HG03159 (cell line): ENCODE results near the gene NWD2.
"Not testable (repeated sequence)": the region's sequence is repeated elsewhere in the genome, so short reads cannot be mapped to it uniquely, and the experiment has no call there.

ENCODE experiments used
- ATAC-seq: cut with Tn5 transposase; IDR thresholded peaks from one replicate; pipeline ENCODE4 v1.9.1; 2021; ENCODE audit warnings: mild to moderate bottlenecking, moderate library complexity; ENCODE audit not compliant: unreplicated experiment

The NWD2 gene

GRCh38 chr4:37392521-37393255 lies 148.1 kb downstream of the NWD2 start:
- no peak for ATAC-seq

DNA sequence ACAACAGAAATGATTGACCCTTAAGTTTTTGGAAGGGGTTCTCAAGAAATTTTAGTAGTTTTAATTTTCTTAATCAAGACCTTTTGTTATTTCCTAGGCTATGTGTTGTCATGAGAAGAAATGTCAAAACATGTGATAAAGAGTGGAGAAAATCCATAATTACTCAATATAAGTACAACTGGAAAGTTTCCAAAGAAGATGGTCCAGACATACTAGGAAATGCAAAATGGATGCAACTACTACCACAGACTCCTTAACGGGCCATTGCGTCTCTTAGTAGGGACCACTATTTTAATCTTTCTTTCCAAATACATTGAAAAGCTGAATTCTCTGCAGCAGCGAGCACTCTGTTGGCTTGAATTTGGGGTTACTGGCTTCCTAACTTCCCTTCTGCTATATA lies 148.8 kb downstream of the NWD2 start:
- ATAC-seq, result no peak

GRCh38 chr4:37393889-37394288 lies 149.3 kb downstream of the NWD2 start:
- peak; percentile 46 for ATAC-seq

DNA sequence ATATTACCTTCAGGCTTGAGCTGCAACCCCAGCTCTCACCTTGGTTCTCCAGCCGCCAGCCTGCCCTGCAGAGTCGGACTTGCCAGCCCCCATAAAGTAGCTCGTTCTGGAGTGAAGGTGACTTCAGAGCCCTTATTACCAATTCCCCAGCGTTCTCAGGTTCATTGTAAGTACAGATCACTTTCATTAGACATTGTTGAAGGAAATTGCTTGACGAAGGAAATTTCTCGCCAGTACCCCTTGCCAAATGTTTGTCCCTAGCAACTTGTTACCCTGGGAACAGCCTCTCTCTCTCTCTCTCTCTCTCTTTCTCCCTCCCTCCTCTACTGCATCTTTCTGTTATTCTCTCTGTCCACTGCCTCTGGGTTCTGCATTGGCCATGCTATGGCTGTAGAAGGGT lies 153.0 kb downstream of the NWD2 start:
- no peak for ATAC-seq

DNA sequence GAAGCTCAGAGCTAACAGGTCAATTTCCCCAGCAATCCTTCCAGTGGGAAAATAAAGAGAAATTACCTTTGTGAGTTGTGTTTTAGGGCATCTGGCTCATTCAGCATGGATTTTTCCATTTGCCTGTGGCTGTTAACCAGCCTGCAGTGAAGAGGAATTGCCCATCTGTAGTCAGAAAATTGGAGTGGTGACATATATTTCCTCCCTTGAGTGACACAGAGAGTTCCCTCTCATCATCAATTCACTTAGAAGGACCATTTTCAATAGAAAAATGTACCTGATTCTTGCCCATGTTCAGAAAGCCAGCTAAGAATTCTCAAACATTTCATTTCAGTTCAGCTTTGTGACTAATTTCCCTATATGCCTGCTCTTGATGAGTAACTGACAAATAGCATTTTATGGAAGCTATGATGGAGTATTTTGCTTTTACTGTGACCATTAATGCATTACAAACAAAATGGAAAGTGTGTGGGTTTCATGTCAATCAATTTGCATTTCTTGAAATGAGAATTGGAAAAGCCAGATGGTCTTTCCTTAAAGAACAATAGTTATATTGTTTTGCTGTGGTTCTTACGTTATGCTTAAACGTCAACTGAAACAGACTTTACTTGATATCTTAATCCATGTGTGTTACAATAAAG lies 155.8 kb downstream of the NWD2 start:
- ATAC-seq, result peak; percentile 88

GRCh38 chr4:37407938-37408826 lies 163.6 kb downstream of the NWD2 start:
- not testable (repeated sequence) for ATAC-seq

DNA sequence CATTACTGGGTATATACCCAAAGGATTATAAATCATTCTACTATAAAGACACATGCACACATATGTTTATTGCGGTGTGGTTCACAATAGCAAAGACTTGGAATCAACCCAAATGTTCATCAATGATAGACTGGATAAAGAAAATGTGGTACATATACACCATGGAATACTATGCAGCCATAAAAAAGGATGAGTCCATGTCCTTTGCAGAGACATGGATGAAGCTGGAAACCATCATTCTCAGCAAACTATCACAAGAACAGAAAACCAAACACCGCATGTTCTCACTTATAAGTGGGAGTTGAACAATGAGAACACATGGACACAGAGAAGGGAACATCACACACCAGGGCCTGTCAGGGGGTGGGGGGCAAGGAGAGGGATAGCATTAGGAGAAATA lies 169.1 kb downstream of the NWD2 start:
- not testable (repeated sequence) for ATAC-seq

- ATAC-seq, result no peak
Measured at GRCh38 chr4:37415845-37416369, 171.4 kb downstream of the NWD2 start.

- ATAC-seq, result no peak
Measured at GRCh38 chr4:37421614-37422013, 177.1 kb downstream of the NWD2 start.

DNA sequence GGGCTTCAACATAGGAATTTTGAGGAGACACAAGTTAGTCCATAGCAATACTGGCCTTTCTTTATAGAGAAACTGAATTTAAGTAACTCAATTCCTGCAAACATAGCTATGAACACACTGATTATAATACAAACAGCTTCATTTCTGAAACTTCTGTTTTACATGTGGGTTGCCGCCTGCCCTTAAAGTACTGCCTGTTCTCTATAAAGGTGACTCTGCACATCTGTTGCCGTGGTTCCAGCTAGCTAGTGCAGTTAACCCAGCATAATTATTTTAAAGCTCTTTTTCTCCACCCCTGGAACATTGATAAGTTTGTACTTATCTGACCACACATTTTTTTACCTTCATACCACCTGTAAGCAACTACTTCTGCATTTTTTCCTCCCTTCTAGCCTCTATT lies 177.6 kb downstream of the NWD2 start:
- ATAC-seq, result no peak

DNA sequence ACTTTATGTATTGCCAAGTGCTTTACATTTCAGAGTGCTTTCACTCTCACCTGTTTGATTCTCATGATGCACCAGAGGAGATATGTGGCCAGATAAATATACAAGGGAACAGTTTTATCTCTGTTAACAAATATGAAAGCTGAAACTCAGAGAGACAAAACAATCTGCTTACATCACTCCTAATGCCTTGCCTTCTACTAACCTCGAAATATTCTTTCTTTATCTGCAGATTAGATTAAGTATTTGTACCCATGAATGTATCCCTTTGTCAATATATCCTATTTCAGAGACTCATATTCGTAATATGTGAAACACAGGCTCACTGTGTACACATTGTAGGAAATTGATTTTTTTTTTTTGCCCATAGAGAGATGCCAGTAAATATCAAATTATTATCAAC lies 178.1 kb downstream of the NWD2 start:
- no peak for ATAC-seq

DNA sequence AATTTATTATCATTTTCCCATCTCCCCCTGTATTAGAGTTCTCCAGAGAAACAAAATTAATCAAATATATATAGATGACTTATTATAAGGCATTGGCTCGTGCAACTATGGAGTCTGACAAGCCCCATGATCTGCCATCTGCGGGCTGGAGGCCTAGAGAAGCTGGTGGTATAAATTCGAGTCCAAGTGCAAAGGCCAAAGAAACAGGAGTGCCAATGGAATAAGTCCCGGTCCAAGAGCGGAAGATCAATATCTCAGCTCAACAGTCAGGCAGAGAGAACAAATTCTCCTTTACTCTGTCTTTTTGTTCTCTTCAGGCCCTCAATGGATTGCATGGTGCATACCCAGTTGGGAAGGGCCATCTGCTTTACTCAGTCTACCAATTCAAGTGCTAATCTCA lies 178.8 kb downstream of the NWD2 start:
- ATAC-seq, result no peak

- ATAC-seq, result no peak
Measured at GRCh38 chr4:37424753-37425152, 180.2 kb downstream of the NWD2 start.

DNA sequence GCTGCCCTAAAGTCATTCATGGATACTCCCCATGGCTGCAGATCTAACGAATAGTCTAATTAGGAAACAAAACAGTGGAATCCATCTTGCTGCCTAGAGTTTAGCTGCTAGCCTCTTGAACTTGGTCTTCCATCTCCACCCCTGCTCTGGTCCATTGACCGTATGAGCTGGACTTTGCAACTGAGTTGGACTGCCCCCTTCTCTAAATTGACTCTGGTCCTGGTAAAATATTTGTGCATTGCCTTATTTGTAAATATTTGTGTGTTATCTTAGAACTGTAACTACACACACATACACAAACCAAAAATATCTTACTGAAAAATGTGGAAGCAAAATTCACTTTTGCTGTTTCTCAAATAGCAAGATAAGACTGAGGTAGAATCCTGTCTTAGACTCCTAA lies 181.3 kb downstream of the NWD2 start:
- ATAC-seq, result no peak

- no peak for ATAC-seq
Measured at GRCh38 chr4:37427193-37427592, 182.7 kb downstream of the NWD2 start.

- no peak for ATAC-seq
Measured at GRCh38 chr4:37429906-37430305, 185.4 kb downstream of the NWD2 start.

- no peak for ATAC-seq
Measured at GRCh38 chr4:37430718-37431416, 186.3 kb downstream of the NWD2 start.

GRCh38 chr4:37431417-37431743 lies 186.8 kb downstream of the NWD2 start:
- peak; percentile 69 for ATAC-seq

DNA sequence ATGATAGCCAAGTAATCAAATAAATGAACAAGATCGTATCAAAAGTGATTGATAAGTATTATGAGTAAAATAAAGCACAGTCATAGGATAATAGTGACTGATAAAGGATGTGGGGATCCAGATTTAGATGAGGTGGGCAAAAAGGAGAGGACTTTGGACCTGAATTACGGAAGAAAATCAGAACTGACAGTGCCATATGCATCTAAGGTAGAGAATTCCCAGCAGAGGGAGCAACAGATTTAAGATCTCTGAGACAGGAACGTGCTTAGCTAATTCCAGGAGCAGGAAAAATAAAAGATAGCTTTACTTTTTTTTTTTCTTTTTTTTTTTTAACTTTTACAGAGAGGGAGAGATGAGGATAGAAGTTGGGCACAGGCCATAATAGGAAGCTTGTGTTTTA lies 189.9 kb downstream of the NWD2 start:
- ATAC-seq, result no peak

- no peak for ATAC-seq
Measured at GRCh38 chr4:37436546-37436945, 192.0 kb downstream of the NWD2 start.

- no peak for ATAC-seq
Measured at GRCh38 chr4:37437163-37437562, 192.6 kb downstream of the NWD2 start.
